GM21717 (cell line): Measurements from ENCODE around the gene EEF2K.
"Not testable (repeated sequence)": the region's sequence is repeated elsewhere in the genome, so short reads cannot be mapped to it uniquely, and the experiment has no call there.

Experiments
- ATAC-seq: cut with Tn5 transposase; IDR thresholded peaks from one replicate; pipeline ENCODE4 v1.9.1; 2021; ENCODE audit warnings: mild to moderate bottlenecking, moderate library complexity; ENCODE audit not compliant: unreplicated experiment

Gene EEF2K

GRCh38 chr16:22291860-22292318, 85.8 kb downstream of the EEF2K start:
- ATAC-seq: no peak

GRCh38 chr16:22292320-22292719, 86.2 kb downstream of the EEF2K start:
- ATAC-seq: no peak

- ATAC-seq: no peak
Observed at GRCh38 chr16:22293137-22294106, 87.3 kb downstream of the EEF2K start.

DNA sequence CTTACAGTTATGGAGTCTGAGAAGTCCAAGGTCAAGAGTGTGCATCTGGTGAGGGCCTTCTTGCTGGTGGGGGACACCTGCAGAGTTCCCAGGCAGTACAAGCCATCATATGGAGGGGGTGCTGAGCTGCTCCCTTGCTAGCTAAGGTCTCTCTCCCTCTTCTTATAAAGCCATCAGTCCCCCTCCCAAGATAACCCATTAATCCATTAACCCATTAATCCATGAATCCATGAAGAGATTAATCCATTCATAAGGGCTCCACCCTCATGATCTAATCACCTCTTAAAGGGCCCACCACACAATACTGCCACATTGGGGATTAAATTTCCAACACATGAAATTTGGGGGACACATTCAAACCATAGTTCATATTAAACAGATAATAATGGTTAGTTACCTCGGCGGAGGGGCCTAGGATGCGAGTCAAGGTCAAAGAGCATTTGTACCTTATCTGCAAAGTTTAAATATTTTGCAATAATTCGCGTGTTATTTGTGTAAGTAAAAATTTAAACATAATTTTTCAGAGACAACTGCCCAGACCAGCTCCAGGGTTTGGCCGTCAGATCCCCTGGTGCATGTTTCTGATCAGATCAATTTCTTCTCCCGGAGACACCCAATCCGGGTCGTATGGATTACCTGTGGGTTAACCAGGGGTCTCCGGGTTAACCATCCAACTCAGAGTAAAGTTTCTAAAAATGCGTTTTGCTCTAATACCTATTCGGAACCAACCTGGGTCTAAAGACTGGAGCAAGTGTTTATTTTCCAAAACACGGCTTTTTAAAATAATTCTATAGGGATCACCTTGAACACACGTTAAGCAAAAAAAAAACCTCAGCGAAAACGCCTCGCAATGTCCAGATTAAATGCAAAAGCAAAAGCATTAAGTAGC, 90.4 kb downstream of the EEF2K start:
- no peak for ATAC-seq

DNA sequence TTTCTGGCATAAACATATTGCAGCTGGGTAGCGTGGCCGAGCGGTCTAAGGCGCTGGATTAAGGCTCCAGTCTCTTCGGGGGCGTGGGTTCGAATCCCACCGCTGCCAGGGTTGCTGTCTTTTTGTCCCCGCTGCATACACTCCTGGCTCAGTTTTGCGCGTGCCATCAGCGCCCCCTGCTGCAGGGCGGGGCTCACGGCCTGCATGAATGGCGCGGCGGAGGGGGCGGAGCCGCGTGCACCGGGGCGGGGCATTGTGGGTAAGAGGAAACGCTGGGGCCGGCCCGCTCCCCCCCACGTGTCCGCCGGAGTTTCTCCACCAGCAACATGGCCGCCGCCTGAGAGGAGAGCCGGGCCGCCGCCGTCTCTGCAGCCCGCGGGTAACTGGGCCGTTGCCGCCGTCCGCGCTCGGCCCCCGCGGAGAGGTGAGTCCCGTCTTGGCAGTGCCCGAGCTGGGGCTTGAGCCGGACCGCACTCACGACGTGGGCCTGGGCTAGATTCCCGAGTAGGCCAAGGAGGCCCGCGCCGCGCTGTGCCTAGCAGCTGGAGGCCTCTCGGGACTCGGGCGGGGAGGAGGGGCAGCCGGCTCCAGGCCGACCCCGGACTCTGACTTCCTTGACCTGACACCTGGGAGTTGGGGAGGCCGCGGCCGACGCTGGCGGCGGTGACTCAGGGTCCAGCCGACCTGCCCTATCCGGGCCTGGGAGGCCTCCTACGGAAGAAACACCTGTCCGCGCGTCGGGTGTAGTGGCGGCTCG, 91.2 kb downstream of the EEF2K start, which contains the start of gene POLR3E:
TSS of gene POLR3E (plus strand) at position 296 of the 757 bp plus-strand sequence. CDS start 5,560 bp downstream, outside the sequence.
- ATAC-seq: peak; percentile 80

GRCh38 chr16:22297871-22298733, 92.0 kb downstream of the EEF2K start:
- peak; percentile 34 for ATAC-seq

- no peak for ATAC-seq
Observed at GRCh38 chr16:22299036-22299435, 93.0 kb downstream of the EEF2K start.

DNA sequence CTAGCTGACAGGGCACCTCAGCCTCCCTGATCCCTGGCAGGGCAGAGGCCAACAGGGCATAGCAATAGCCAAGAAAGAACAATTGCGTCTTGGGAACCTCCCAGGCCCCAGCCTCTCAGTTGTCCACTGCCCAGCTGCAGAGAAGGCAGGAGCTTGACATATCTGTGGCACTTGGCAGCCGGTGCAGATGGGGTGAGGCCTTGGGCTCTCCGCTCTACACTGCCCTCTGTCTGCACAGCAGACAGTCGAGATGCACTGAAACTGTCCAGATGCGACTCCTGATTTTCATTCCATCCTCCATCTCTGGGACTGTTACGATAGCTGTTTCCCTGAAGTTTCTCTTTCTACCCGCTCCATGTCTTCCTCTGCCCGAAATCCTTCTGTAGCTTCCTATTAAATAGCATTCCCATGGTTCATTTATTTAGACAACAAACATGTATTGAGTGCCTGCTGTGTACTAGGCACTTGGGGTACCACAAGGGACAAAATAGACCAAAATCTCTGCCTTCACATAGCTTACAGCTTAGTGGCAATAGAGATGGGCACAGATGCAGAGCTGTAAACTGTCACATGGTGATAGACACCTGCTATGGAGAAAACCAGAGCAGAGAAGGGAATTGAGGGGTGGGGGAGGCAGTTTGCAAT, 94.5 kb downstream of the EEF2K start:
- ATAC-seq: no peak

GRCh38 chr16:22301423-22301822, 95.3 kb downstream of the EEF2K start:
- not testable (repeated sequence) for ATAC-seq

- ATAC-seq: no peak
Observed at GRCh38 chr16:22302776-22303363, 96.8 kb downstream of the EEF2K start.

DNA sequence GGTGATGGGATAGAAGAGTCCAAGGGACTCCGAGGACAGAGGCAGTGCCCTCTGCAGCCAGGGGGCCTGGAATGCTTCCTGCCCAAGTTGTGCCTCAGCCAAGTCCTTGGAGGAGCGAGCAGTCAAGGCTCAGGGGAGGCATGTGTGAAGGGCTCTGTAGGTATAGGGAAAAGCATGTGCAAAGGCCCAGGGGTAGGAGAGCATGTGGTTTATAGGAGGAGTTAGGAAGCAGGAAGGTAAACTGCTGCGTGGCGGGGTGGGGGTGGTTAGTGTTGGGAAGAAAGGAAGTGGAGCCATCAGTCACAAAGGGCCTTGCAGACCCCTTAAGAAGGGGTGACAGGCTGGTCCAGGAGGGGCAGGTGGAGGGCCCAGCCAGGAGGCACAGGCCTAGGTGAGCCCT, 98.3 kb downstream of the EEF2K start:
- no peak for ATAC-seq

DNA sequence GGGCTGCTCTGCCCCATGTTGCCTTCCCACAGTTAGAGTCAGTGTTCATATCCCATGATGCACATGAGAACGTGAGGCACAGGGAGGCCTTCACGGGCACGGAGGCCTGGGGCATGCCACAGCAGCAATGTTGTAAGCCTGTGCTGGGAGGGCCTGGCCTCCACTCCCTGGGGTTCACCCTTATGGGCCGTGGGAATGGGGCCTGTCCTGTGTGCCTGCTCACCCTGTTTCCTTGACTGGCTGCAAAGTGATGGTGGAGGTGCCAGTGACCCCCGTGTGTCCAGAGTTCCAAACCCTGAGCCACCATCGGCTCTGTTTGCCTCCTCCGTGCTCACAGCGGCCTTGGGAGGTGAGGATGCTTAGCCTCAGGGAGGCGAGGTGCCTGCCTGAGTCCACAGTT, 100.7 kb downstream of the EEF2K start:
- ATAC-seq: no peak

DNA sequence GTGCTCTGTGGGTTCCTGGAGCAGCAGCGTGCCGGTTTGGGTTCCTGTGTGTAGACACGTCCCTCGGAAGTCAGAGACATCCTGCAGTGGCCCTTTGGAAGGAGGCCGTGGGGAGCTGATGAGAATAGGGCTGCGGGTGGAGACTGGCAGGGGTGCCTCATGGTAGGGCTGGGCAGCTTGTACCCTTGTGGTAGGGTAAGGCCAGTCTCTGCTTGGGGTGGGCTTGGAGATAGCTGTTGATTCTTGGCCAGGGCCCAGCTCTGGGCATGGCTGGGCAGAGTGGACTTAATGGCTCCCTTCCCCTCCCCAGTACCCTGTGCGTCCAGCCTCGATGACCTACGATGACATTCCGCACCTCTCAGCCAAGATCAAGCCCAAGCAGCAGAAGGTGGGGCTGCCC, 101.8 kb downstream of the EEF2K start:
- ATAC-seq: no peak

DNA sequence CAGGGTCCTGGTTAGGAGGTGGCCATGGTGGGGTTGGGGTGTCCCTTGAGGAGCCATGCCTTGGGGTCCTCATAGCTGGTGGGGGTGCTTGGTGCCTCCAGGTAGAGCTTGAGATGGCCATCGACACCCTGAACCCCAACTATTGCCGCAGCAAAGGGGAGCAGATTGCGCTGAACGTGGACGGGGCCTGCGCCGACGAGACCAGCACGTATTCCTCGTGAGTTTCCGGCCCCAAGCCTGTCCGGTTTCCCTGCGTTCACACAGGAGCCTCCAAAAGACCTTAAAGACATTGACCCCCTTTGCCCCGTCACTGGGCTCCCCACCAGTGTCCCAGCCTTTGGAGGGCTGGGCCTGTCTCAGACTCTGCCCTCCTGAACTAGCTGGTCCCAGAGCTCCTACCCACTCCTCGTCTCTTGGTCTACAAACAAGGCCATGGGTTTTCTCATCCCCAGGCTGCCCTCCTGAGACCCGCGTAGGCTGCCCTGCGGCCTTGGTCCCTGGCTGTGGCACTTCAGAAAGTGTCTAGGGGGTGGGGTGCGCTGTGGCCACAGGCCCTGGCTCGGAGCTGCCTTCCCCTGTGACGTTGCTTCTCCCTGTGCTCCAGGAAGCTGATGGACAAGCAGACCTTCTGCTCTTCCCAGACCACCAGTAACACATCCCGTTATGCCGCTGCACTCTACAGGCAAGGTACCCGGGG, 102.9 kb downstream of the EEF2K start:
- ATAC-seq: no peak

DNA sequence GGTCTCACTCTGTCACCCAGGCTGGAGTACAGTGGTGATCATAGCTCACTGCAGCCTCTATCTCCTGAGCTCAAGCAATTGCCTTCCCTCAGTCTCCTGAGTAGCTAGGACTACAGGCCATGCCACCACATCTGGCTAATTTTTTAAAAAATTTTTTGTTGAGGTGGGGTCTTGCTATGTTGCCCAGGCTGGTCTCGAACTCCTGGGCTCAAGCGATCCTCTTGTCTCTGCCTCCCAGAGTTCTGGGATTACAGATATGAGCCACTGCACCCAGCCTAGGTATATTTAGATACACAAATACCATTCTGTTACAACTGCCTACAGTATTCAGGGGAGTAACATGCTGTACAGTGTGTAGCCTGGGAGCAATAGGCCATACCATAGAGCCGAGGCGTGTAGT, 105.4 kb downstream of the EEF2K start:
- no peak for ATAC-seq

DNA sequence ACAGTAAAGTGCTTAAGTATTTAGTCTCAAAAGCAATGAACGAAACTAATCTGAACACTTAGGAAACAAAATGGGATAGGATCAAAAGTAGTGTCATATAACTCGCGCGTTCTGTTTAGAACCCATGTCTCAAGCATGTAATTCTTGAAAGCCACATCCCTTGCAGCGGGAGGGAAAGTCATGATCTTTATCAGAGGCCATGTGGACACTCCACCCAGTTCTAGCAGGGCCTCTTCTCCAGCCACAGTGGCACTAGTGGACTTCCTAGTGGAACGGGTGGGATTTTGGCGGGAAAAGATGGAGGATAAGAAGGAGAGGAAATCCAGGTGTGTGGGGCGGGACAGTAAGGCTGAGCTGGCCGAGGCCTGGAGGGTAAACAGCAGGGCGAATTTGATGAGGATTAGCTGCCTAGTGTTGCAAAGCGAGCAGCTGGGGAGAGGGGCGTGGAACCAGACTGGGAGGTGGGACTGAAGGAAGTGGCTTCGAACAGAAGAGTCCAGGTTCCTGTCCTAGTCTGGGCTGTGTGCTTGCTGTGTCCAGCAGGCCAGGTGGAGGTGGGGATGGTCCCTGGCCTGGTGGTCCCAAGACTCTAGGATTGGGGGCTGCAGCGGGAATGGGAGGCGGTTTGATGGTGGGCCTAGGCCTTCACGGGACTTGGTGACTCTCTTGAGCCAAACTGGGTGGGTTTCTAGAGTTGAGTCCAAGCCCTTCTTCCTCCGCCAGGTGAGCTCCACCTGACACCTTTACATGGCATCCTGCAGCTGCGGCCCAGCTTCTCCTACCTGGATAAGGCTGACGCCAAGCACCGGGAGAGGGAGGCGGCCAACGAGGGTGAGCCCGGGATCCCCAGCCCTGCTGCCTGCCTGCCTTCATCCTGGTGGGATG, 107.1 kb downstream of the EEF2K start:
- ATAC-seq: no peak

DNA sequence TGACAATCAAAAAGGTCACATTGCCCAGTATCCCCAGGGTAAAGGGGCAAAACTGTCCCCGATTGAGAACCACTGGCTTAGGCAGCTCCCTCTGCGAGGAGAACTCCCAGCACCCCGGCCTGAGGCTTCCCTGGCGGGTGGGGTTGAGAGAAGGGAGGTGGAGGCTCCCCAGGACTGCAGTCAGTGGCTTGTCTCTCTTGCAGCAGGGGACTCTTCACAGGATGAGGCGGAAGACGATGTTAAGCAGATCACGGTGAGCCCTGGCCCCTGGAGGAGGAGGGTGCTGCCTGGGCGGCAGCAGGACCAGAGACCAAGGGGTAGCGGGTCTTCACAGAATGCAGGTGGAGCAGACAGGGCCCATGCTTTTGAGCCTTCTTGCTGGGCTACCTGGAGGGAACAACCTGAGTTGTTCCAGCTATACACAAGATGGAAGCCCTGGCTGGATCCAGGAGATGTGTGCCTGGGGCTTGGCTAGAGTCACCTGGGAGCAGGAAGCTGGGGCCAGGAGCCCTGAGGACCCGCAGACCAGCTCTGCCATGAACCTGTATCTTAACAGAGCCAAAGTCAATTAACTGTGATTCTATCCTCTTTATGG, 107.9 kb downstream of the EEF2K start:
- no peak for ATAC-seq
